SK-MEL-5 (cell line): ENCODE measurements around the gene NCOA6. TPM values are rescaled to one million over a fixed set of nuclear protein-coding genes. Genes with fewer than 3 reads are reported as not detected.

Experiments used
- DNase-seq: peaks from one replicate; pipeline ENCODE4 v3.0.0-alpha.2; 2016; ENCODE audit warnings: low read depth, low spot score
- in situ Hi-C: cut with HindIII; loops from 2 replicates; pipeline ENCODE4 v1.10.0; 2016; ENCODE audit warnings: low sequenced_read_pairs, high pct_unique_total_duplicates, low pct_unique_long_range_greater_than_20kb
- polyA plus RNA-seq, 2 experiments: library from polyadenylated mRNA; depleted of rRNA; stranded (reverse); fragments of >200 nt; gene quantifications; 2 replicates each; pipeline ENCODE4 v1.2.3, GENCODE V29; 2015
- total RNA-seq: library from RNA; depleted of rRNA; stranded (reverse); fragments of >200 nt; shearing (Covaris generic); gene quantifications from 2 replicates; pipeline ENCODE4 v1.2.3, GENCODE V29; 2014; rRNA removed

The NCOA6 gene
- total RNA-seq, result 6.1 and 6.5 TPM in 2 replicates
- 22.0 and 35.7 TPM in 2 replicates for polyA plus RNA-seq (2015; cell fraction: cytosol; rRNA removed)
- polyA plus RNA-seq (2015; cell fraction: nucleus; rRNA removed), result 12.4 and 19.3 TPM in 2 replicates

GRCh38 chr20:34825530-34826362, at the start of gene NCOA6:
NCOA6 (minus strand) TSS chr20:34825651; CDS start chr20:34782355, 43,296 bp downstream.
- in situ Hi-C loops, result no loop called here
- DNase-seq, result peak; percentile 83

GRCh38 chr20:34874094-34874654, 48.7 kb upstream of the NCOA6 start:
- DNase-seq, result peak; percentile 95
- in situ Hi-C loops, result no loop called here

GRCh38 chr20:34873583-34874093, 48.2 kb upstream of the NCOA6 start:
- in situ Hi-C loops, result no loop called here
- no peak for DNase-seq

GRCh38 chr20:34872622-34873224, 47.3 kb upstream of the NCOA6 start, which contains the start of gene GGT7:
GGT7 (minus strand) TSS chr20:34872856; CDS start chr20:34872815, 41 bp downstream.
- DNase-seq, result peak; percentile 78
- in situ Hi-C loops, result no loop called here

GRCh38 chr20:34871966-34872621, 46.6 kb upstream of the NCOA6 start:
- DNase-seq, result no peak
- in situ Hi-C loops, result no loop called here

GRCh38 chr20:34871320-34871926, 46.0 kb upstream of the NCOA6 start:
- DNase-seq, result no peak
- in situ Hi-C loops, result no loop called here

GRCh38 chr20:34864216-34864615, 38.8 kb upstream of the NCOA6 start:
- DNase-seq, result no peak
- in situ Hi-C loops, result no loop called here

- no peak for DNase-seq
- in situ Hi-C loops, result no loop called here
Observed at GRCh38 chr20:34863421-34863965, 38.0 kb upstream of the NCOA6 start.

- no peak for DNase-seq
- in situ Hi-C loops, result no loop called here
Observed at GRCh38 chr20:34862724-34863123, 37.3 kb upstream of the NCOA6 start.

GRCh38 chr20:34861386-34862084, 36.1 kb upstream of the NCOA6 start:
- in situ Hi-C loops, result no loop called here
- no peak for DNase-seq

GRCh38 chr20:34859826-34860545, 34.5 kb upstream of the NCOA6 start:
- in situ Hi-C loops, result no loop called here

GRCh38 chr20:34859367-34859766, 33.9 kb upstream of the NCOA6 start:
- in situ Hi-C loops, result no loop called here

More at GRCh38 chr20:34859826-34860545, 34.5 kb upstream of the NCOA6 start:
- no peak for DNase-seq

GRCh38 chr20:34852298-34852697, 26.8 kb upstream of the NCOA6 start:
- no peak for DNase-seq
- in situ Hi-C loops, result no loop called here

More at GRCh38 chr20:34859367-34859766, 33.9 kb upstream of the NCOA6 start:
- DNase-seq, result no peak

- in situ Hi-C loops, result no loop called here
Observed at GRCh38 chr20:34850969-34851368, 25.5 kb upstream of the NCOA6 start.

GRCh38 chr20:34849778-34850177, 24.3 kb upstream of the NCOA6 start:
- no peak for DNase-seq
- in situ Hi-C loops, result no loop called here

More at GRCh38 chr20:34850969-34851368, 25.5 kb upstream of the NCOA6 start:
- no peak for DNase-seq

- no peak for DNase-seq
- in situ Hi-C loops, result no loop called here
Observed at GRCh38 chr20:34848597-34848996, 23.1 kb upstream of the NCOA6 start.
